SJCRH30 (cell line): Measurements from ENCODE around the gene SLC6A1. TPM values are rescaled to one million over a fixed set of nuclear protein-coding genes. Genes with fewer than 3 reads are reported as not detected.

Experiments used
- DNase-seq, 2 experiments: peaks; one replicate each; pipeline ENCODE4 v3.0.0-alpha.2; 2015 to 2020
- H3K27ac ChIP-seq: fragments of 250-450 bp; sonication (Bioruptor Pico); 2 replicates; pipeline ENCODE4 v1.5.1; 2020; ENCODE audit warnings: mild to moderate bottlenecking, moderate library complexity
- H3K27me3 ChIP-seq: fragments of 250-450 bp; sonication (Bioruptor Pico); 2 replicates; pipeline ENCODE4 v1.5.1; 2020; ENCODE audit warnings: mild to moderate bottlenecking, moderate library complexity
- H3K36me3 ChIP-seq: fragments of 250-450 bp; sonication (Bioruptor Pico); 2 replicates; pipeline ENCODE4 v1.5.1; 2020; ENCODE audit warnings: mild to moderate bottlenecking, moderate library complexity
- H3K4me1 ChIP-seq: fragments of 250-450 bp; sonication (Bioruptor Pico); 2 replicates; pipeline ENCODE4 v1.5.1; 2020; ENCODE audit warnings: mild to moderate bottlenecking, moderate library complexity
- H3K4me3 ChIP-seq: fragments of 250-450 bp; sonication (Bioruptor Pico); 2 replicates; pipeline ENCODE4 v1.5.1; 2020; ENCODE audit warnings: mild to moderate bottlenecking, moderate library complexity
- H3K9me3 ChIP-seq: fragments of 250-450 bp; sonication (Bioruptor Pico); replicated peaks from 2 replicates; pipeline ENCODE4 v1.5.1; 2020; ENCODE audit warnings: mild to moderate bottlenecking, moderate library complexity
- total RNA-seq: library from RNA; depleted of rRNA; stranded (reverse); fragments of >200 nt; shearing (Covaris generic); gene quantifications from 2 replicates; pipeline ENCODE4 v1.2.3, GENCODE V29; 2014

Gene SLC6A1
- total RNA-seq, 1 experiment from 2014 or later = not detected

DNA sequence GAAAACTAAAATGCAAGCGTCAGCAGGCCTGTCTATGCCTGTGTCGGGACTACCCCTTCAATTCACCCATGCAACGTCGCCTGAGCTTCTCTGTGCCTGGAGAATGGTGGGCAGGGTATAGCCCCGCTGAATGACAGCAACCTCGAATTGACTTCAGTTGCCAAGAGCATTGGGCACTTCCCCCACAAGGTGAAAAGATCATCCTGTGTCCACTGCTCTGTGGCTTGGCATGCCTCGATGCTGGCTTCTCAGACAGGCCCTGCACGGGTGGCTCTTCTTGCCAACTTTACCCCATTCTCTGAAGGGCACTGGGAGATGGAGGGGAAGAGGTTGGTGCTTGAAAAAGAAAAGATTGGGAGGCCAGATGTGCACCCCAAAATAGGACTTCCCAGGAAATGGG is 3.3 kb downstream of the SLC6A1 start:
- Histone ChIP-seq H3K4me1 (no peaks in the 10 kb centered on the region), H3K4me3 (no peak overlapping the region), H3K9me3 (no peaks in the 10 kb centered on the region), H3K27ac (no peak overlapping the region), H3K27me3 (no peaks in the 10 kb centered on the region; the same call in 1 of the 2 replicates), H3K36me3 (no peaks in the 10 kb centered on the region)
- DNase-seq = no peak

DNA sequence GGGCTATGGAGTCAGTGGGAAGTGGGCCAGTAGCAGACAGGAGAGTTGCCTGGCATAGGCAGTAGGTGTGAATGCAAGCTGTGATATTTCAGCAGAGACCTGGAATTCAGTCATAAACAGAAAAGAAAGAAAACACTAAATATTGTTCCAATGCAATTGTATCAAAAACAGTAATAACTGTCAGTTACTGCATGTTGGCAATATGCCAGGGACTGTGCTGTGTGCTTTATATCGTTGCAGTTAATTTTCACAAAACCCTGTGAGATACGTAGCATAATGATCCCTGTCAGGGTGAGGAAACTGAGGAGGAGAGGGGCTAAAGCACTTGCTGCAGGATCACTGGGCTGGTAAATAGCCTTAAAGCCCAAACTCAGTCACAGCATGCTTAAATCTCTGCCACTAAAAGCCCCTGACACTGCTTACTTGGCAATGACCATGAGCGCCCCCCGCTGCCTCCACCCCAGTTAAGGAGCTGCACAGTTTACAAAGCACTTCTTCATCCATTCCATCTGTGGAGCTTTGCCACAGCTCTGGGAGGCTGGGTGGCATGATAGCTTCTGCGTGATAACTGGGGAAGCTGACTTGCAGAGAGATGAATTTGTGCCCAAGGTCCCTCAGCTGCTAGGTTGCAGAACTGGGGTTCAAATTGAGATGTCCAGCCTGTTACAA is 3.9 kb downstream of the SLC6A1 start:
- H3K4me3 ChIP-seq = no peak overlapping the region
- no peaks in the 10 kb centered on the region; the same call in 1 of the 2 replicates for H3K27me3 ChIP-seq

DNA sequence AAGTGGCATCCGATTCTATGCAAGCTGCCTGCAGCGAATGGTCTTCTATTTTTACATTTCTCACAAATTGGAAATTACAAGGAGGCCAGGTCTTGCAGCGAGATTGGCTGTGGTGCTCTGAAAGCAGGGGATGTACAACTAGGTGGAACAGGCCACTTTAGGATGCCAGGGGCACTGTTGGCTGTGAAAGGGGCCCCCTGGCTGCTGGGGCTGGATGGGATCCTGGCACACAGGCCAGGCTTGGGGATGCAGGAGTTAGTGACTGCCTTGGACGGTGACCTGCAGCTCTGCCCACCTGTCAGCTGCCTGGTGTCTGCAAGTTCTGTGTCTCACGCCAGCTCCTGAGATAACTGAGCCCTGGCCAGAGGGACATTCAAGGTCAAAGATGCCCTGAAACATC is 4.6 kb downstream of the SLC6A1 start:
- no peaks in the 10 kb centered on the region for H3K4me1 ChIP-seq
- no peak for DNase-seq
- H3K27me3 ChIP-seq = no peaks in the 10 kb centered on the region; the same call in 1 of the 2 replicates

More for the DNA sequence above, 3.9 kb downstream of the SLC6A1 start:
- Histone ChIP-seq H3K36me3 (no peaks in the 10 kb centered on the region), H3K27ac (no peak overlapping the region), H3K4me1 (no peaks in the 10 kb centered on the region), H3K9me3 (no peaks in the 10 kb centered on the region)
- DNase-seq = no peak

DNA sequence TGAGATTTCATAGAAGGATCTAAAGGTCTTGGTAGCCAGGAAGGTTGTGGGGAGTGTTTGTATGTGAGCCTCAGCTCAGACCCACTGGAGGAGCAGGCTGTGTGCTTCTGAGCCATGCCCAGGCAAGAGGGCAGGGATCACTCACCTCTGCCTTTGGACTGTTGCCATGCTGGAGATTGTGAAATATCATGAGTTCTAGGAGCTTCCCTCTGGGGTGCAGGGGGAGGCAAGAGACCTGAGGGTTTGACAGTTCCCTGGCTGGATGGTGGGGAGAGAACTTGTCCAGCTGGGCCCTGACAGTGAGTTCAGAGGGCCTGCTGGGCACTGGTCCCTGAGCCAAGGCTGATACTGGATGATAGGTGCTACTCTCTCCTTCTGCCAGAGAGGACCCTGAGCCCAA is 6.0 kb downstream of the SLC6A1 start:
- no peaks in the 10 kb centered on the region; the same call in 1 of the 2 replicates for H3K27me3 ChIP-seq

More for the DNA sequence above, 4.6 kb downstream of the SLC6A1 start:
- no peak overlapping the region for H3K4me3 ChIP-seq
- no peaks in the 10 kb centered on the region for H3K9me3 ChIP-seq
- H3K36me3 ChIP-seq = no peaks in the 10 kb centered on the region
- no peak overlapping the region for H3K27ac ChIP-seq

DNA sequence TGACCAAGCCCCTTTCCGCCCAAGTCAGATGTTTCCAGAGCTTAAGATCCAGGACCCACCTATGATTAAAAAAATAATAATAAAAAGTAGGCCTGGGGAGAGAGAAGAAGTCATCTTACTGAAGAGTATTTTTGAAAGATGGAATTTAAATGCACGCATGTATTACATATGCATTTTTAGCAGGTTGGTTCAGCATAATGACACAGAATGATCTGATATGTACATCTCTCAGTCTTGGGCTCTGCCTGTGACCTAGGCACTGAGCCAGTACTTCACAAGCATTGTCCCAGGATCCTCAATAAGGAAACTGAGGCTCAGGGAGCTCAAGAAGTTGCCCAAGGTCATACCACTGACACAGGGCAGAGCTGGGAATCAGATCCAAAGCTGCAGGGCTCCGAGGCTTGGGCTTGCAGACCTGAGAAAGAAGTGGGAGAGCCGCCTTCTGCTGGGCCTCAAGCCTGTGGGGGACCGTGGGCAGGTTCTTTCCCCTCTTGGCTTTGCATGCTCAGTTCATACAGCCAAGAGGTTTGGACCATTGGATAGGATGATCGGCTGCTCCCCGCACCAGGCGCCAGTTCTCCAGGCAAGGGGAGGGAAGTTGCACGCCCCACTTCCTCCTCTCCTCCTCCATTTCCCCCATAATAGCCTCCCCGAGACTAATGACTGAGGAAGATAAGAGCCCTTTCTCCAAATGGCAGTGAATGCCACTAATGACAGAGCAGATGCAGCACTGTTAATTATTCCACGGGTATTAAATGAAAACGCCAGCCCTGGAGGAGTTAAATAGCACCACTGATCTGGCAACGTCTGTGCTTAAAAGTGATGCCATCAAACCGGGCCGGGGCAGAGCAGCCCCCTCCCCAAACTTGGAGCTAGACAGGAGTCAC is 6.9 kb downstream of the SLC6A1 start:
- Histone ChIP-seq H3K4me3 (no peak overlapping the region), H3K27me3 (peaks cover 6% of the 10 kb centered on the region), H3K36me3 (no peaks in the 10 kb centered on the region), H3K9me3 (no peaks in the 10 kb centered on the region), H3K27ac (no peak overlapping the region), H3K4me1 (no peaks in the 10 kb centered on the region)
- DNase-seq = no peak

More for the DNA sequence above, 6.0 kb downstream of the SLC6A1 start:
- no peaks in the 10 kb centered on the region for H3K4me1 ChIP-seq
- no peak overlapping the region for H3K4me3 ChIP-seq
- H3K9me3 ChIP-seq = no peaks in the 10 kb centered on the region
- DNase-seq = no peak
- H3K36me3 ChIP-seq = no peaks in the 10 kb centered on the region
- H3K27ac ChIP-seq = no peak overlapping the region

DNA sequence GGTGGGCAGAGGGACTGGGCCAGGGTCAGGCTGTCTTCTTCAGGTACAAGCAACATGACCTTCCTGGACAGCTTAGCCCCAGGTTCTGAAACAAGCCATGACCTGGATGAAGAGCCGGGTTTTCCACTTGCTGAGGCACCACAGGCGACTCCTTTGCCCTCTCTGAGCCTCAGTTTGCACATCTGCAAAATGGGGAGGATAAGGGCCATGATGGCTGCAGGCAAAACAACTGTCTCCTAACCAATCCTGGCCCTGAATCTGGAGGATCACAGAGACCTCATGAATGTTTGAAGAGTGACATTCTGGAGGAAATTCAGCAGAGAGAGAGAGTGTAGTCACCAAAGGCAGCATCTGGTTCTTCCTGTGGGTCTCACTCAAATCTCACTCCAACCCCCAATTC is 8.0 kb downstream of the SLC6A1 start:
- no peak for DNase-seq
- H3K27ac ChIP-seq = no peak overlapping the region

DNA sequence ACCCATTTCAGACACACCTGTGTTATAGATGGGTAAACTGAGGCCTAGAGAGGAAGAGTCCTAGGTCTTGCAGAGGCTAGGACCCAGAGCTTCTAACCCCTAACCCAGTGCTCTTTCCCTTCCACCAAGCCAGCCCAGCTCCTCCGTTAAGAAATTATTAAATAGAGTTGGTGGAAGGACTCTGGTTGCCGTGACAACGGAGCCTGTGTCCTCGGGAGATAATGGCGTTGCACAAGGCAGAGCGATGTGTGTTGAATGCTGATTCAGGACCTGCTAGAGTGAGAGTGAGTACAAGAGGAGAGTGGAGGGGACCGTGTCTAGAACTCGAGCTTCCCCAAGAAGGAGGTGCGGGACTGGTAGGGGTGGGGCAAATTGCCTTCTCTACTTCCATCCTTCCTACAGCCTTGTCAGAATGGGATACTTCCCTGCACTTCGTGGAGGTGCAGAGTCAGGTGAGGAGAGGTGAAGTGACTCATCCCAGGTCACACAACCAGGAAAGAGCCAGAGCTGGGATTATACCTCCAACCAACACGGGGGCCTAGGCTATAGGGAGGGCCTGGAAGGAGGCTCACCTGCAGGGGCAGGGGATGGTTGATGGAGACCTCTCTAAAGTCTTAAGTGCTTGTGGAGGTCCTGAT is 8.6 kb downstream of the SLC6A1 start:
- Histone ChIP-seq H3K36me3 (no peaks in the 10 kb centered on the region), H3K27me3 (peaks cover 11% of the 10 kb centered on the region), H3K27ac (no peak overlapping the region), H3K4me1 (no peaks in the 10 kb centered on the region), H3K4me3 (no peak overlapping the region), H3K9me3 (no peaks in the 10 kb centered on the region)
- no peak for DNase-seq

More for the DNA sequence above, 8.0 kb downstream of the SLC6A1 start:
- Histone ChIP-seq H3K27me3 (peaks cover 9% of the 10 kb centered on the region), H3K36me3 (no peaks in the 10 kb centered on the region), H3K4me3 (no peak overlapping the region), H3K9me3 (no peaks in the 10 kb centered on the region), H3K4me1 (no peaks in the 10 kb centered on the region)

DNA sequence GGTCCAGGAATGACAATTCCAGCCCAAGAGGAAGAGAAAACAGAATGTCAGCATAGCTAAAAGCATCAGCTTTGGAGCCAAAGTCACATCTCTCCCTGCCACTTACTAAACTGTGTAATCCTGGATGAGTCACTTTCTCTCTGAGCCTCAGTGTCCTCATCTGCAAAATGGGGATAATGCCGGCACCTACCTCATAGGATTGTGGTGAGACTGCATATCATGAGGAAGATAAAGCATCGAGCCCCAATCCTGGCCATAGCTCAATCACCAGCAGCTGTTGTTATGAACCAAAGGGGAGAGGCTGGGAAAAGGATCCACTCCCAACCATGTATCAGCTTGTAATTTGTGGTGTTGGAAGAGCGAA is 9.1 kb downstream of the SLC6A1 start:
- H3K27ac ChIP-seq = no peak overlapping the region
- H3K27me3 ChIP-seq = peaks cover 11% of the 10 kb centered on the region
- H3K9me3 ChIP-seq = no peaks in the 10 kb centered on the region
- no peaks in the 10 kb centered on the region for H3K4me1 ChIP-seq
- H3K36me3 ChIP-seq = no peaks in the 10 kb centered on the region
- no peak for DNase-seq
- no peak overlapping the region for H3K4me3 ChIP-seq

DNA sequence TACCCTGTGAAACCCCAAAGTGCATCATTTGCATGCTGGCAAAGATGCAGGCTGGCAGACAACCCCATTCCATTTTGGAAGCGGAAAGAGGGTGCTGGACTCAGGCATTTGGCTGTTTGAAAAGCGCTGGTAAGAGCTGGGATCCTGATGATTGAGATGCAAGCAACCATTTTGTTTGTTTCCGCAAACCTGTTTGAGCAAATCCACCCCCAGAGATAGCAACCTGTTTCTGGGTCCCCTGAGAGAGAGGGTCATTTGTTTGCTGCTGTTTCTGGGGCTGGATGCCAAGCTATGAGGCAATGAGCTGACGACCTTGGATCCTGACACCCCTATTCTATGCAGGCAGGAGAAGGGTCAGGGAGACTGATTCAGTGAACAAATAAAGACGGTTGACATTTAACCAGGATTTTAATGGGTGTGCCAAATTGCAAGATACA is 9.8 kb downstream of the SLC6A1 start:
- DNase-seq = no peak
- no peak overlapping the region for H3K27ac ChIP-seq
- no peak overlapping the region for H3K4me3 ChIP-seq
- no peaks in the 10 kb centered on the region for H3K9me3 ChIP-seq
- H3K36me3 ChIP-seq = no peaks in the 10 kb centered on the region
- peaks cover 11% of the 10 kb centered on the region for H3K27me3 ChIP-seq
- no peaks in the 10 kb centered on the region for H3K4me1 ChIP-seq

DNA sequence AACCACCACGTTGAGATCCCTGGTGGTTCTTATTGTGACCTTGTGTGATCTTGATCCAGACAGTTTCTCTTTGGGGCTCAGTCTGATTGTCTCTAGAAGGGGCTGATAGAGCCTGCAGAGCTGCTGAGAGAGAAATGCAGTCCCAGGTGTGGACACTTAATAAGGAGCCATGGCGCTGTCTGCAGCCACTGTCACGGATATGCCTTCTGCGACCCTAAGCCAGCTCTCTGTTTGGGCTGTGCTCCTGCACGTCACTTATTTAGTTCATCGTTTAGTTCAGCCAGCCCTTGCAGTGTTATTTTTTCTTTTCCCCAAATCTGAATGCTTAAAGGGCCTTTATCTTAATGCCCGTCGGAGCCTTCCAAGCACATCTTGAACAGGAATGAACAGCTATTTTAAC is 12.0 kb downstream of the SLC6A1 start:
- Histone ChIP-seq H3K4me3 (no peak overlapping the region), H3K36me3 (no peaks in the 10 kb centered on the region), H3K27me3 (peaks cover 14% of the 10 kb centered on the region)

DNA sequence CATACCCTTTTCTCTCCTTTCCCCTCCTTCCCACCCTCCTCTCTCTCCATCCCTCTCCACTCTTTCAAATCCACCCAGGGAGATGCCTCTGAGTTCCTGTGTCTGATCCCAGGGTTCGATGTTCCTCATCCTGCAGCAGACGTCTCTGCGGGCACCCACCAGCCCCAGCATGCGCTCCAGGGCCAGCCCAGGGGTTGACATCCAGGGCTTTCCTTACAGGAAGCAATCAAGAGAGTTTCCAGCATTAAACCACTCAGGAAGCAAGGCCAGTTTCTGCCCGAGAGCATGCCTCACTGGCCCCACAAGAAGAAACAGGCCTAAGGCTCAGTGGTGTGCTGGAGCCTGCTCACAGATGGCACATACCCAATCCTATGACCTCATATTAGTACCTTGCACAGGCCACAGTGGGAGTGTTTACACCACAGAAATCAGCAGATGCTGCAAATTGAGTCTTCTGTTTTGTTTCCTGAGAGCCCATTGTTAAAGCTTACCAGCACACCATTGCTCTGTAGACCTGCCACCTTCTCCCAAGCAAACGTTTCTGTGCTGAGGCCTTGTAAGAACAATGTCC is 13.2 kb downstream of the SLC6A1 start:
- Histone ChIP-seq H3K9me3 (no peaks in the 10 kb centered on the region), H3K36me3 (no peaks in the 10 kb centered on the region), H3K27ac (no peak overlapping the region), H3K4me1 (no peaks in the 10 kb centered on the region), H3K27me3 (peaks cover 17% of the 10 kb centered on the region), H3K4me3 (no peak overlapping the region)
- DNase-seq = no peak

More for the DNA sequence above, 12.0 kb downstream of the SLC6A1 start:
- no peak for DNase-seq
- Histone ChIP-seq H3K9me3 (no peaks in the 10 kb centered on the region), H3K4me1 (no peaks in the 10 kb centered on the region), H3K27ac (no peak overlapping the region)

DNA sequence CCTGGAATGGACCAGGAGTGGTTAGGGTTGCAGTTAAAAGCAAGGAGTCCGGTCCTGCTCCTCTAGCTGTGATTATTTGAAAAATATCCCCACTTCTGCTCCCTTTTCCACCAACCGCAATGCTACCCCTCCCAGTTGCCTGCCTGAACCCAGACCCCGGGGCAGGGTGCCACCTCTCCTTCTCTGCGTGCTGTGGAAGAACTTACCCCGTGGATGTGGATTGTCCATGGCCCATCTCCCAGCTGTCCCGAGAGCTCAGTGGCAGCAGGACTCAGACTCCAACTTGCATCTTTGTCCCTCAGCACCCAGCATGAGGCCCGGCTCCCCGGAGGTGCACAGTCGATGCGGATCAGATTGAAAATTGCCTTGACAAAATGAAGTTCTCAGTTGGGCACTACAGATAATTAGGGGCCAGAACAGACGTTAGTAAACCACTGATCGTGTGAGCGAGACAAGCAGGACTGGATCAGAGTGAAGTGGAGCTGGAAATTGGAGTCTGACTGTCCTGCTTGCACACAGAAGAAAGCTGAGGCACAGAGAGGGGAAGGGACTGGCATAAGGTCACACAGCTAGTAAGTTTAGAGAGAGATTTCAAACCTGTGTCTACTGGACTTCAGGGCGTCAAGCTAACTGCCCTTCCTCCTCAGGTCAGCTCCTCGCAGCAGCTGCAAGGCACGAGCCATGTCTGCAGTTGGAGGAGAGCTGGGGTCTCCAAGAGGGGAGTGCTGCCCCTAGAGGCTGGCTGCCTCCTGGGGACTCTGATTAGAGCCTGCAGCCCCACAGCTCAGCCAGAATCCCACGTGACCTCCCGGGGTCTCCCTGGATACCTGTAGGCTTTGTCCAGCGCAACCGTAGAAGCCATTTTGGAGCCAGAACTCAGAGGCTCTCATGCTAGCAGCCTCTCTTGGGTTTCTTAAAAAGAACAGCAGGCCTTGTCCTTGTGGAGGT is 14.7 kb downstream of the SLC6A1 start:
- Histone ChIP-seq H3K27me3 (peaks cover 17% of the 10 kb centered on the region), H3K4me1 (no peaks in the 10 kb centered on the region), H3K9me3 (no peaks in the 10 kb centered on the region), H3K4me3 (no peak overlapping the region), H3K27ac (no peak overlapping the region), H3K36me3 (no peaks in the 10 kb centered on the region)
- no peak for DNase-seq

DNA sequence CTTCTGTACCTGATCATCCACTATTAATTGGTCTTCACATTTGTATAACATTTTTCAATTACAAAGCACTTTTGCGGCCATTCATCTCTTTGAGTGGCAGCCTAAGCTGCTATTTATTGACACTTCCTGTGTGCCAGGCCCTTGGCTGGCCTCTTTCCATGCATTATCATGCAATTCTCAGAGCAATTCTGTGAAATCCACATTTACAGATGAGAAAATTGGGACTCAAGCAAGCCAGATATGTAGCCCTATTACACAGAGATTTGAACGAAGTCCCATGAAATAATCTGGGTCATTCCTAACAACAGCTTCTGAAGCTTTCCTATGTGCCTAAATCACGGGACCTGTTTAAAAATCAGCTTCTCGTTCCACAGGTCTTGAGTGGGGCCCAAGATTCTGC is 17.4 kb downstream of the SLC6A1 start:
- H3K27ac ChIP-seq = no peak overlapping the region
- no peak for DNase-seq
- peaks cover 11% of the 10 kb centered on the region for H3K27me3 ChIP-seq
- no peaks in the 10 kb centered on the region for H3K4me1 ChIP-seq
- H3K36me3 ChIP-seq = no peaks in the 10 kb centered on the region
- H3K4me3 ChIP-seq = no peak overlapping the region
- no peaks in the 10 kb centered on the region for H3K9me3 ChIP-seq
